HG02852 (cell line): ENCODE measurements around the gene KHDC1L.
"Not testable (repeated sequence)": the region's sequence is repeated elsewhere in the genome, so short reads cannot be mapped to it uniquely, and the experiment has no call there.

Experiments
- ATAC-seq: cut with Tn5 transposase; IDR thresholded peaks from one replicate; pipeline ENCODE4 v1.9.1; 2021; ENCODE audit warnings: mild to moderate bottlenecking, moderate library complexity; ENCODE audit not compliant: unreplicated experiment

Gene KHDC1L, protein sequence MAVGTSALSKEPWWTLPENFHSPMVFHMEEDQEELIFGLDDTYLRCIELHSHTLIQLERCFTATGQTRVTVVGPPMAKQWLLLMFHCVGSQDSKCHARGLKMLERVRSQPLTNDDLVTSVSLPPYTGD

DNA sequence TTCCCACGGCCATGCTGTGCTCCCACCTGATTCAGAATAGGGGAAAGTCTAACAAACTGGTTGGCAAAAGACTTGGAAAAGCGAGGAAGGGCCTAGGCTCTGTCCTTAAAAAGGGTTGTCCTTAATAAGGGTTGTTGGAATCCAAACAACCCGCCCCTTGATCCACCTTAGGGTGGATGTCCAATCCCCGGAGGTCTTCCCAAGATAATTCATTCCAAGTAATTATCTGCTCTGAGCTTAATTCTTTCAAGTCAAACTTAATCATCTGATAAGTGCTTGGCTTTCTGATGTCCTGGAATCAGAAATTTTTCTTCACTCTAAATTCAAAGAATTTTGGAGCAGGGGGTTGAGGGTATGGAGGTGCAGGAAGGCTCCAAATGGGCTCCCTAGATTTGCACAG, at the start of gene KHDC1L:
TSS of gene KHDC1L (minus strand) at position 101 of the 400 bp plus-strand sequence. CDS start at position 13, 88 bp downstream.
- no peak for ATAC-seq

DNA sequence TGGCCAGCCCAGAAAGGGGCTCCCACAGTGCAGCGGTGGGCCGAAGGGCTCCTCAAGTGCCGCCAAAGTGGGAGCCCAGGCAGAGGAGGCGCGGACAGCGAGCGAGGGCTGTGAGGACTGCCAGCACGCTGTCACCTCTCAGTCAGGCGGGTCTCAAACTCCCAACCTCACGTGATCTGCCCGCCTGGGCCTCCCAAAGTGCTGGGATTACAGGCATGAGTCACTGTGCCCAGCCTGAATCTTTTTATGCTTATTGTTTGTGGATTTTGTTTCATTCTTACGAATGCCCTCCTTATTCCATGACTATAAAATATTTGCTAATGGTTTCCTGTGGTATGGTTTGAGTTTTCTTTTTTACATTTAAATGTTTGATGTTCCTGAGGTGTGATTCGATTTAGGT, 44.0 kb upstream of the KHDC1L start:
- ATAC-seq, result not testable (repeated sequence)

DNA sequence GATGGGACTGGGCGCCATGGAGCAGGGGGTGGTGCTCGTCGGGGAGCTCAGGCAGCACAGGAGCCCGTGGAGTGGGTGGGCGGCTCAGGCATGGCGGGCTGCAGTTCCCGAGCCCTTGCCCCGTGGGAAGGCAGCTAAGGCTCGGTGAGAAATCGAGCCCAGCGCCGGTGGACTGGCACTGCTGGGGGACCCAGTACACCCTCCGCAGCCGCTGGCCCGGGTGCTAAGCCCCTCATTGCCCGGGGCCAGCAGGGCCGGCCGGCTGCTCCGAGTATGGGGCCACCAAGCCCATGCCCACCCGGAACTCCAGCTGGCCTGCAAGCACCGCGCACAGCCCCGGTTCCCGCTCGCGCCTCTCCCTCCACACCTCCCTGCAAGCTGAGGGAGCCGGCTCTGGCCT, 43.6 kb upstream of the KHDC1L start:
- ATAC-seq, result not testable (repeated sequence)

DNA sequence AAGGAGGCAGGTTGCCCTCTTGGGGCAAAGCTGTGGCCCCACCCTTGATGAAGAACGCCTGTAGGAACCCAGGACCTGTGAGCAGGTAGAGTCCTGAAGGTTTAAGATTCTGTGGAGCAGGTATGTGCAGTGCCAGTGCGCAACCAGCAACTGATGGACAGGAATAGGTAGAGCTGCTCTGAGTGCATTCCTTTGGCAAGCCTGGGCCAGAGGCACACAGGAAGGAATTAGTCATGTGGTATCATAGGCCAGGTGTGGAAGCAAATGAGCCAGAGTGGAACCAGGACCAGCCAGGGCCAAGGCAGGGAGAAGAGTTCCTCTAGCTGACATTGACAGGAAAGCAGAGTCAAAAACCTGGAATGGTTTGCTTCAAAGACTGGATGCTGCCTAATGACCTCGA, 39.1 kb upstream of the KHDC1L start:
- no peak for ATAC-seq

DNA sequence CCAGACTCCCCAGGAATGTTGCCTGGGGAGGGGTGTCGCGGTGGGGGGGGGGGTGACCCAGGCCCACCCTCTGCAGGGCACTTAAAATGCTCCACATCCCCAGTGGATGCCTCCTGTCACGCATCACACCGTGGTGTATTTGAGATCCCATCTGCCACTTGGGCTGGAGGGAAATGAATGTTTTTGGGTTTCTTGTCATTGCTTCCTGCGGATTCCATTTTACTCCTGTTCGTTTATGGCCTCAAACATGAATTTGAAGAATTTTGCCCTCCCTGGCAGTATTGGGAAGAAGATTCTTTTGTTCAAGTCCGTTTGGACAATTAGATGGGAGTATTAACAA, 38.2 kb upstream of the KHDC1L start:
- peak; percentile 1 for ATAC-seq

DNA sequence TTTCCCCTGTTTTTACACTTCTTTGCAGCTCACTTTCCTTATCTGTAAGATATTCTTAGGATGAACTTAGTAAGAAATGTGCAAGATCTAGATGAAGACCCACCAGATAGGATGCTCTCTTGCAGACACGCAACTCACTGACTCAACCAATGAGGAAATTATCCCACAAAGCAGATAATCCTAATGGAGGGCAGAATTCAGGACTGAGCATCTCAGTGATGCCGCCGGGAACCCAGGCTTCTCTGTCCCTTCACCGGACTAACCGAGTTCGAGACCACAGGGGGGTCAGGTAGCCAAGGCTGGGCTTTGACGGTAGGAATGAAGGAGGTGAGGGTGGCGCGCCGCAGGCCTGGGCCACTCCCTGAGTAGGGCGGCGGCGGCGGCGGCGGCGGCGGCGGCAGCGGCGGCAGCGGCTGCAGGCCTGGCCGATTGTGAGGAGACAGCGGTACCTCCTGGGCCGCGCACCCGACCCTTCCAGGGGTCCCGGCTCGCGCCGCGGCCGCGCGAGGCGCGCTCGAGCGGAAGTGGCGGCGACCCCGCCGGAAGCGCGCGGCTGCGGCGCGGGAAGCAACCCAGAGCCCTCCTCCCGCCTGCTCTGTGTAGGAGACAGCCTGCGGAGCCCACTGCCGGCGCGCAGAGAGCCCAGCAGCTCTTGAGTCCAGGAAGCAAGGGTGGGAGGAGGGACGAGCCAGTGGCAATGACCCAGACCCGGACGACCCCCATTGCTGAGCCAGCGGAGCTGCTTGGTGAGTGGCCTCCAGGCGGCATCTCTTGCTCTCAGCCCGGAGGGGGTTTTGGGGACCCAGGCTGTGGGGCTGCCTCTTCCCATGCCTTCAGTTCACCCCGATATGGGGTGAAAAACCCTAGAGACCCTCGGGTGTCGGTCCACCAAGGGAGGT, 37.6 kb upstream of the KHDC1L start, which contains the start of gene KHDC1:
TSS of gene KHDC1 (minus strand) at position 526 of the 899 bp plus-strand sequence. CDS start 20,679 bp downstream, outside the sequence.
- peak; percentile 94 for ATAC-seq

DNA sequence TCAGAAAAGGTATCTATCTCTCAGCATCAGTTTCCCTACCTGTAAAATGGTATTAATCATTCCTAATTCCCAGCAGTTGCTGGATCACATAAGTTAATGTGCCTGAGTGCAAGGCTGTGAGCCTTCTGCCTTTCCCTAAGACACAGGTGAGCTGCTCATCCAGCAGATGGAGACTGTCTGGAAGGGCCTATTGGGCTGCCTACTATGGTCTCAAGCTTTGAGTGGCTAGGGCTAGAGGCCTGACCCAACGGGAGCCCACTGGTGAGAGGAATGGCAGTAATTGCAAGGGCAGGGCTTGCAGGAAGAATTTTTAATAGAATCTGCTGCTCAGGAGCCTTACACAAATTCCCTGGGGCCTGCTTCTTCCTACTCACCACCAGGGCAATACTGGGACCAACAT, 33.4 kb upstream of the KHDC1L start:
- no peak for ATAC-seq

DNA sequence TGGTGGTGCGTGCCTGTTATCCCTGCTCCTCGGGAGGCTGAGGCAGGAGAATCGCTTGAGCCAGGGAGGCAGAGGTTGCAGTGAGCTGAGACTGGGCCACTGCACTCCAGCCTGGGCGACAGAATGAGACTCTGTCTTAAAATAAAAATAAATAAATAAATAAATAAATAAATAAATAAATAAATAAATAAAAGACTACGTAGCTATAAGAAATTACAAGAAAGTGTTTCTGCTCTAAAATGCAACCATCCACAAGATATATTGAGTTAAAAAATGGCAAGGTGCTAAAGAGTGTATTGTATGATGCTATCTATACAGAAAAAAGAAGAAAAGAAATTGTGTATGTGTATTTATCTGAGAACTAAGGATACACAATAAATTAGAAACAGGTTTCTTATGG, 29.0 kb upstream of the KHDC1L start:
- not testable (repeated sequence) for ATAC-seq

DNA sequence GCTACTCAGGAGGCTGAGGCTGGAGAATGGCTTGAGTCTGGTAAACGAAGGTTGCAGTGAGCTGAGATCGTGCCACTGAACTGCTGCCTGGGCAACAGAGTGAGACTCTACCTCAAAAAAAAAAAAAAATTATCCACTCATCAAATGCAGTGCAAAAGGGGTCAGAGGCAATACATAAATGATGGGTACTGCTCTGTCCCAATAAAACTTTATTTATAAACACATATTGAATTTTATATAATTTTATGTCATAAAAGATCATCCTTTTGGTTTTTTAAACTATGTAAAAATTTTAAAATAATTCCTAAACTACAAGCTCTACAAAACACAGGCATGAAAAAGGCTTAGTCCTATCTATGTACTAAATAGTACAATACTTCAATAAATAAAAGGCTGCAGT, 27.4 kb upstream of the KHDC1L start:
- no peak for ATAC-seq

DNA sequence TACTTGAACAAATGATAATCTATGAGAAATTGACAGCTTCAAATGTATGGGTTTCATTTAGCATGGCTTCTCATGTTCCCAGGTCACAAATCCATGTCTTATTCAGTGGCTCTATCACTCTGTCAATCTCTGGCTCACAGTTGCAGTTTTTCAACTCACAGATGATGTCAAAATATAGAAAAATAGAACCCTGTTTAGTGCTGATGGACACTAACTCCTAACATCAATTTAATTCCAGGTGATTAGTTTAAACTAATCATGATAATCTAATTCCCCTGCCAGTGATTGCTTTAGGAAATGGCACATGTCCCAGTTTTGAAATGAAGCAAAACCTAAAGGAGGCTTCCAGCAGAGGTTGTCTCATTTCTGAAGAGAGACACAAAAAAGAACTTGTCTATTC, 24.7 kb upstream of the KHDC1L start:
- ATAC-seq, result no peak

DNA sequence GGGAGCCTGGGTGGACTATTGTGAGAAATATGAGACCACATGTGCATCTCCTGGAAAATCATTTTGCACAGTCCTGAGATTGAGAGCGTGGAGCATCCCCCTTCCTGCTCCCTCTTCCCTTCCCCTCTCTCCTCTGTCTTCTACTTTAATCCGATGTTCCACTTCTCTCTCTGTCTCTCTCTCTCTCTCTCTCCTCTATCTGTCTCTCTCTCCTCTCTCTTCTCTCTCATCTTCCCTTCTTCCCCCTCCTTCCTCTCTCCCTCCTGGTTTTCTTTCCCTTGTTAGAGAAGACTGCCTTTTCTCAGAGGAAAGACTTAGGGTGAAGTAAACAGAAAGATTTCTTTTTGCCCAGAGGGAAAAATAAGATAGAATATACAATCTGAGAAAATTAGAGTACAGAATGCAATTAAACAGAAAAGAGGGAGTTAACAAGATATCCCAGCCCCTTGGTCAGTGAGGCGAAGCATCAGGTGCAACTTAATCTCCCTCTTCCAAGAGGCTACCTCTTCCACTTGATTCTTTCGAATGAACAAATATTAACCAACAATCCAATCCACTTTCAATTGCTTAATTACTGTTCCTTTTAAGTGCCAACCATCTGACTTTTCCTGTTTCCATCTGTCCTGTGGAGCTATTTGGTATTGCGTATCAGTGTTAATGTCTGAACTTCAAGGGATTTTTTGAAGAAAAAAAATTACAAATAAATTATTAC, 23.1 kb upstream of the KHDC1L start:
- ATAC-seq, result no peak

DNA sequence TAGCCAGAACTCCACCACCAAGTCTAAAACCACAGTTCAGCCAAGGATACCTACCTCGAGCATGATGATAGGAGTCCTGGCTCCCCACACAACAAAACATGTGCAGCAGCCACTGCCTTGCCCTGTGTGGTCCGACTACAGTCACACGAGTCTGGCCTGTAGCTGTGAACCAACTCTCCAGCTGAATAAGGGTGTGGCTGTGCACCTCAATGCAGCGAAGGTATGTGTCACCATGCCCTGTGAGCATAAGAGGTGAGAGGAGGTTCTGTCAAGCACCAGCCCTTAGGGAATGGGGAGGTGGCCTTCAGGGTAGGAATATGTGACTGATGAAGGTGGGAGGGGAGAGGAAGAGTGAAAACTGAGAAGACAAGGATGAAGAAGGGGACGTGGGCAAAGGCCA, 16.7 kb upstream of the KHDC1L start:
- ATAC-seq, result no peak

DNA sequence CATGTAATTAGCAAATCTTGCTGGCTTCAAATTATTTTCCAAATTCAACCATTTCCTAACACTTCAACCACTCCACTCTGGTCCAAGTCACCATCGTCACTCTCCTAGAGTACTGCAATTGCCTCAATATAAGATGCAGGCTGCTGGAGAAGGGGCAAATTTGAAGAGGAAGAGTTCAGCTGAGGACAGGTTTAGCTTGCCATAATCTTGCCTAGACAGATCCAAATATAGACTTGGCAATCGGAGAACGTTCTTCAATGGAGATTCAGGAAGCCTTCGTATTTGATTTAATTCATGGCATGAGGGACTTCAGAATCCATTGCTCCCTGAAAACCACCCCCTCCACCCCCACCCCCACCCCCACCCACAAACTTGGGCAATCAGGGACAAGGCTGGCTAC, 15.4 kb upstream of the KHDC1L start:
- no peak for ATAC-seq

DNA sequence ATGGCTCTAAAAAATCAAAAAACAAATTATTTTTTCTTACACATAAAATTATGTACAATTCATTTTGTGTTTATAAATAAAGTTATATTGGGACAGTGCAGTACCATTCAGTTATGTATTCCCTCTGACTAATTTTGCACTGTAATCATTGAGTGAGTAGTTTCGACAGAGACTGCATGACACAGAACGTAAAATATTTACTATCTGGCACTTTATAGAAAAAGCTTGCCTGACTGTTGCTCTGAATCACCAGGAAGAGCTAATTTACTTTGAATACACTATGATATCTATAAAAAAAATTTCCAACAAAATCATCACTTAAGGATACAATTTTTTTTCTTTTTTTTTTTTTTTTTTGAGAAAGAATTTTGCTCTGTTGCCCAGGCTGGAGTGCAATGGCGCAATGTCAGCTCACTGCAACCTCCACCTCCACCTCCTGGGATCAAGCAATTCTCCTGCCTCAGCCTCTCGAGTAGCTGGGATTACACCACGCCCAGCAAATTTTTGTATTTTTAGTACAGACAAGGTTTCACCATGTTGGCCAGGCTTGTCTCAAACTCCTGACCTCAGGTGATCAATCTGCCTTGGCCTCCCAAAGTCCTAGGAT, 11.0 kb upstream of the KHDC1L start:
- ATAC-seq, result no peak

DNA sequence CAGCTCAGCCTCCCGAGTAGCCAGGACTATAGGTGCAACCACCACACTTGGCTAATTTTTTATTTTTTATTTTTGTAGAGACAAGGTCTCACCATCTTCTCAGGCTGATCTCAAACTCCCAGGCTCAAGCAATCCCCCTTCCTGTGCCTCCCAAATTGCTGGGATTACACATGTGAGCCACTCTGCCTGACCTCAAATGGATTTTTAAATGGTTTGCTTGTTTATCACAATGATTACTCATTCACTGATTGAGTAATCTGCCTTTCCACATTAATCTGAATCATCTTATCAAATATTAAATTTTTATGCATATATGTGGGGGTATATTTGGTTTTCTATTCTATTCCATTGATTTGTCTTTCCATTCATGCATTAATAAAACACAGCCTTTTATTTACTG, 9.4 kb upstream of the KHDC1L start:
- no peak for ATAC-seq

DNA sequence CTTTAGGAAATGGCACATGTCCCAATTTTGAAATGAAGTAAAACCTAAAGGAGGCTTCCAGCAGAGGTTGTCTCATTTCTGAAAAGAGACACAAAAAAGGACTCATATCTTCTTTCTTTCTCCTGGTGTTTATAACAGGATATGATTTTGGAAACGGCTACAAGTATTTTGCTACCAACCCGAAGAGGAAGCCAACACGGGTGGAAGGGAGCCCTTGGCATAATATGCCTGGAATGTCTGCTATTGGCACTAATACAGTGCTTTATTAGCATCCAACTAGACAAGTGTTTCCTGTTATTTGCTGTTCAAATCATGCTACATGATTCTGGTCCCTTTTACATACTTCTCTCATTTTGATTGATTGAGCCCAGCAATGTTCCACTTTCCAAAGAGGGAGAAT, 8.7 kb upstream of the KHDC1L start:
- not testable (repeated sequence) for ATAC-seq

DNA sequence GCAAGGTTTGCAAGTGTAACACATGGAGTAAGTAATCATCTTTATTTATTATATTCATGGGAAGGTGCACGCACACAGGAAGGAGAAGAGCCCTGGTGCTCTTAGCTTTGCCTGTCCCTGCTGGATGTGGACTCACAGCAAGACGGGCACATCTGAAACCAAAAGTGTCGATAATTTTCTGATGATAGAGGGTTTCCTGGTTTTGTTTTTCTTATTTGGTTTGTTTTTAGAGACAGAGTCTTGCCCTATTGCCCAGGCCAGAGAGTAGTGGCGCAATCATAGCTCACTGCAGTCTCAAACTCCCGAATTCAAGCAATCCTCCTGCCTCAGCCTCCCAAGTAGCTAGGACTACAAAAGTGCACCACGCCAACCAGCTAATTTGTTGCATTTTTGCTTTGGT, 7.8 kb upstream of the KHDC1L start:
- no peak for ATAC-seq

DNA sequence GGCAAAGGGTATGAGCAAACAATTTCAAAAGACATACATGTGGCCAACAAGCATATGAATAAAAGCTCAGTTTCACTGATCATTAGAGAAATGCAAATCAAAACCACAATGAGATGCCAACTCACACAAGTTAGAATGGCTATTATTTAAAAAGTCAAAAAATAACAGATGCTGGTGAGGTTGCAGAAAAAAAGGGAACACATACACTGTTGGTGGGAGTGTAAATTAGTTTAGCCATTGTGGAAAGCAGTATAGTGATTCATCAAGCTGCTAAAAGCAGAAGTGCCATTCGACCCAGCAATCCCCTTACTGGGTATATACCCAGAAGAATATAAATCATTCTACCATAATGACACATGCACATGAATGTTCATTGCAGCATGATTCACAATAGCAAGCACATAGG, 6.7 kb upstream of the KHDC1L start:
- ATAC-seq, result no peak

DNA sequence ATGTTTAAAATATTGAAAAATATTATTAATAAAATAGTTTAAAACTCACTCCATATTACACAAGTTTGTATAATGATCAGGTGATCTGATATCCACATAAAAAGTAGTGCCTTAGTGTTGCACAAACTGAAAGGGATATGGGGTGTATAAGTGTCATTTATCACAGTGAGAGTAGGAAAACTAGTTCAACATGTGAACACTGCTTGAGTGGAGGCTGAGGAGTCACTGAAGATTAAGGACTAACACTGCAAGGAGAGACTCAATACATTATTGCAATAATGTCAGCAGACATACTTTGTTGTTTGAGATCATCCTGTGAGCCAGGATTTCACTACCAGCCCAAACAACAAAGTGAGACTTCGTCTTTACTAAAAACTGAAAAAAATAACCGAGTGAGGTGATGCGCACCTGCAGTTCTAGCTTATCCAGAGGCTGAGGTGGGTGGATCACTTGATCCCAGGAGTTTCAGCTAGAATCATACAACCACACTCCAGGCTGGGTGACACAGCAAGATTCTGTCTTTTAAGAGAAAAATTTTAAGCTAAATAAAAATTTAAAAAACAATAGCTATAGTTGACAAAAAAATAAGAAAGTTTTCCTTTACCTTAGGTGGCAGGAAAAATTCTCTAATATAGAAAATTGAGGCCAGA, 2.4 kb upstream of the KHDC1L start:
- ATAC-seq, result no peak

DNA sequence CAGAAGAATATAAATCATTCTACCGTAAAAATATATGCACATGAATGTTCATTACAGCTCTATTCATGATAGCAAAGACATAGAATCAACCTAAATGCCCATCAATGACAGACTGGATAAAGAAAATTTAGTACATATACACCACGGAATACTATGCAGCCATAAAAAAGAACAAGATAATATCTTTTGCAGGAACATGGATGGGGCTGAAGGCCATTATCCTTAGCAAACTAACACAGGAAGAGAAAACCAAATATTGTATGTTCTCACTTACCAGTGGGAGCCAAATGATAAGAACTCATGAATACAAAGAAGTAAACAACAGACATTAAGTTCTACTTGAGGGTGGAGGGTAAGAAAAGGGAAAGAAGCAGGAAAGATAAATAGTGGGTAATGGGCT, 8.4 kb downstream of the KHDC1L start:
- ATAC-seq, result no peak

DNA sequence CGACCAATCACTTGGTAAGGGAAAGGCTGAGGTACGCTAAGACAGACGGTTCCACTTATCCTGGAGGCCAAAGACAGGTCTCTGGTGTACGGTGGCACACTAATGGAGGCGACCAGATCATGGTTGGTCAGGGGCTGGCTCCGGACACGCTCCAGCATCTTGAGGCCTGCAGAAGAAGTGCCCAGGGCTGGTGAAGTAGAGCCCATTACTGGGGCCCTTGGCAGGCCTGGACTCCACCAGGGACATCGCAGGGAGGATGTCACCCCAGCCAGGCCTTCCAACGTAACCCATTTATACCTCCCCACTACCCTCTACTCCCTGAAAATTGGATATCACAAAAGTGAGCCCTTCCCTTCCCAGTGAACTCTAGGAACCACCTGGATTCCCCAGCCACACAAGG, 16.2 kb downstream of the KHDC1L start:
- no peak for ATAC-seq
